Mesendoderm (in vitro differentiated cells): Measurements from ENCODE around the gene RGL4.
"Not testable (repeated sequence)": the region's sequence is repeated elsewhere in the genome, so short reads cannot be mapped to it uniquely, and the experiment has no call there.

ENCODE experiments used
- DNase-seq: peaks from one replicate; pipeline ENCODE4 v3.0.0; 2013
- H2AK5ac ChIP-seq: 2 replicates; pipeline ENCODE4 v1.6.1; 2013; ENCODE audit warnings: low read length, inconsistent platforms
- H2BK120ac ChIP-seq: 2 replicates; pipeline ENCODE4 v1.6.1; 2013; ENCODE audit warnings: low read depth, mild to moderate bottlenecking, low read length, moderate library complexity, mixed read lengths
- H2BK15ac ChIP-seq: replicated peaks from 2 replicates; pipeline ENCODE4 v1.6.1; 2013; ENCODE audit warnings: low read depth, mild to moderate bottlenecking, moderate library complexity
- H2BK5ac ChIP-seq: 2 replicates; pipeline ENCODE4 v1.6.1; 2013; ENCODE audit warnings: low read length, inconsistent platforms
- H3K18ac ChIP-seq: 2 replicates; pipeline ENCODE4 v1.6.1; 2013; ENCODE audit warnings: mild to moderate bottlenecking, low read length, mixed read lengths
- H3K23ac ChIP-seq: one replicate; pipeline ENCODE4 v1.6.1; 2013; ENCODE audit warnings: low read length
- H3K27ac ChIP-seq: 2 replicates; pipeline ENCODE4 v1.5.1; 2013; ENCODE audit warnings: low read depth, mild to moderate bottlenecking, inconsistent platforms, low read length, moderate library complexity
- H3K27me3 ChIP-seq: 2 replicates; pipeline ENCODE4 v1.6.1; 2013; ENCODE audit warnings: low read length, control low read depth, mild to moderate bottlenecking, inconsistent platforms; ENCODE audit not compliant: insufficient read depth, poor library complexity
- H3K36me3 ChIP-seq: 2 replicates; pipeline ENCODE4 v1.6.1; 2013; ENCODE audit warnings: low read length, inconsistent platforms; ENCODE audit not compliant: control insufficient read depth, insufficient read depth
- H3K4ac ChIP-seq: one replicate; pipeline ENCODE4 v1.6.1; 2013; ENCODE audit warnings: low read depth, mild to moderate bottlenecking, low read length, moderate library complexity
- H3K4me1 ChIP-seq: 2 replicates; pipeline ENCODE4 v1.6.1; 2013; ENCODE audit warnings: low read depth, low read length, inconsistent platforms; ENCODE audit not compliant: control insufficient read depth
- H3K4me2 ChIP-seq: 2 replicates; pipeline ENCODE4 v1.6.1; 2013; ENCODE audit warnings: low read length
- H3K4me3 ChIP-seq: 2 replicates; pipeline ENCODE4 v1.5.1; 2013; ENCODE audit warnings: mild to moderate bottlenecking, low read length
- H3K56ac ChIP-seq: one replicate; pipeline ENCODE4 v1.6.1; 2013; ENCODE audit warnings: low read length
- H3K79me1 ChIP-seq: 2 replicates; pipeline ENCODE4 v1.6.1; 2013; ENCODE audit warnings: low read length, inconsistent platforms
- H3K79me2 ChIP-seq: 2 replicates; pipeline ENCODE4 v1.6.1; 2013; ENCODE audit warnings: mild to moderate bottlenecking, low read length; ENCODE audit not compliant: control insufficient read depth, insufficient read depth
- H3K9ac ChIP-seq: 2 replicates; pipeline ENCODE4 v1.6.1; 2013; ENCODE audit warnings: low read length, inconsistent platforms
- H4K5ac ChIP-seq: one replicate; pipeline ENCODE4 v1.6.1; 2013; ENCODE audit warnings: low read length
- H4K8ac ChIP-seq: one replicate; pipeline ENCODE4 v1.6.1; 2013; ENCODE audit warnings: low read depth, mild to moderate bottlenecking, control low read depth, low read length, moderate library complexity
- WGBS: extraction: QIAGEN DNeasy Blood & Tissue Kit; methylation state at CpG from one replicate; pipeline ENCODE4 v1.1.7; 2013; ENCODE audit warnings: low lambda C conversion rate, missing lambda C conversion rate; ENCODE audit not compliant: insufficient coverage; ENCODE audit errors: extremely low coverage; 5-methylcytosine and 5-hydroxymethylcytosine counted together

Gene RGL4

GRCh38 chr22:23652711-23653110, 38.1 kb upstream of the RGL4 start:
- no CpG with 5 or more reads among the region's 8 CpGs for WGBS
- DNase-seq: no peak
- Histone ChIP-seq H2BK5ac (no peak overlapping the region), H3K27ac (no peak overlapping the region), H3K23ac (no peak overlapping the region), H3K4me3 (no peak overlapping the region), H4K8ac (no peak overlapping the region), H3K4ac (no peak overlapping the region), H3K36me3 (no peaks in the 10 kb centered on the region), H2AK5ac (no peak overlapping the region), H3K27me3 (no peaks in the 10 kb centered on the region), H4K5ac (no peak overlapping the region), H3K79me2 (no peaks in the 10 kb centered on the region), H2BK15ac (no peak overlapping the region), H3K79me1 (no peaks in the 10 kb centered on the region), H3K9ac (no peak overlapping the region), H2BK120ac (no peak overlapping the region), H3K4me2 (no peak overlapping the region), H3K18ac (no peak overlapping the region), H3K56ac (no peak overlapping the region), H3K4me1 (no peaks in the 10 kb centered on the region)

- Histone ChIP-seq H2AK5ac (no peak overlapping the region), H4K5ac (no peak overlapping the region), H3K27ac (no peak overlapping the region), H2BK120ac (no peak overlapping the region), H3K79me2 (no peaks in the 10 kb centered on the region), H3K23ac (no peak overlapping the region), H3K79me1 (no peaks in the 10 kb centered on the region), H3K4ac (no peak overlapping the region), H4K8ac (no peak overlapping the region), H3K4me1 (no peaks in the 10 kb centered on the region), H3K4me2 (no peak overlapping the region), H3K36me3 (no peaks in the 10 kb centered on the region), H2BK15ac (no peak overlapping the region), H3K56ac (no peak overlapping the region), H3K9ac (no peak overlapping the region), H3K27me3 (no peaks in the 10 kb centered on the region), H2BK5ac (no peak overlapping the region), H3K18ac (no peak overlapping the region), H3K4me3 (no peak overlapping the region)
- no peak for DNase-seq
- no CpG with 5 or more reads among the region's 6 CpGs for WGBS
These were observed 34.8 kb upstream of the RGL4 start for GRCh38 chr22:23655891-23656475.

- Histone ChIP-seq H2BK5ac (no peak overlapping the region), H3K27me3 (no peaks in the 10 kb centered on the region), H3K4ac (no peak overlapping the region), H3K18ac (no peak overlapping the region), H2BK120ac (no peak overlapping the region), H2BK15ac (no peak overlapping the region), H3K4me1 (no peaks in the 10 kb centered on the region), H3K79me1 (no peaks in the 10 kb centered on the region), H3K27ac (no peak overlapping the region), H3K56ac (no peak overlapping the region), H3K23ac (no peak overlapping the region), H4K5ac (no peak overlapping the region), H3K36me3 (no peaks in the 10 kb centered on the region), H3K4me2 (no peak overlapping the region), H4K8ac (no peak overlapping the region), H2AK5ac (no peak overlapping the region), H3K4me3 (no peak overlapping the region), H3K79me2 (no peaks in the 10 kb centered on the region), H3K9ac (no peak overlapping the region)
- WGBS: no CpG with 5 or more reads among the region's 5 CpGs
- DNase-seq: no peak
These were observed 33.1 kb upstream of the RGL4 start for GRCh38 chr22:23657727-23658126.

GRCh38 chr22:23660381-23660780, 30.4 kb upstream of the RGL4 start:
- not testable (repeated sequence) for H4K5ac ChIP-seq, H3K79me1 ChIP-seq, H3K18ac ChIP-seq, H3K27me3 ChIP-seq, H3K79me2 ChIP-seq, H3K27ac ChIP-seq, H3K4ac ChIP-seq, H2BK15ac ChIP-seq, DNase-seq, H3K4me1 ChIP-seq, H2BK120ac ChIP-seq, H4K8ac ChIP-seq, H3K9ac ChIP-seq, H3K36me3 ChIP-seq, H3K4me3 ChIP-seq, H3K4me2 ChIP-seq, H2AK5ac ChIP-seq, H2BK5ac ChIP-seq, H3K23ac ChIP-seq, H3K56ac ChIP-seq
- no CpG with 5 or more reads among the region's 4 CpGs for WGBS

GRCh38 chr22:23670378-23671295, 20.2 kb upstream of the RGL4 start:
- WGBS: no CpG with 5 or more reads among the region's 16 CpGs

More at GRCh38 chr22:23670378-23671295, 20.2 kb upstream of the RGL4 start:
- no peak for DNase-seq
- H3K4me1 ChIP-seq: no peaks in the 10 kb centered on the region
- no peak overlapping the region for H3K27ac ChIP-seq
- H2BK120ac ChIP-seq: no peak overlapping the region
- H4K5ac ChIP-seq: no peak overlapping the region
- H3K27me3 ChIP-seq: no peaks in the 10 kb centered on the region
- no peak overlapping the region for H3K18ac ChIP-seq
- H3K23ac ChIP-seq: no peak overlapping the region
- no peak overlapping the region for H3K4ac ChIP-seq
- H3K4me3 ChIP-seq: no peak overlapping the region
- no peaks in the 10 kb centered on the region for H3K79me1 ChIP-seq
- H2BK5ac ChIP-seq: no peak overlapping the region
- H2BK15ac ChIP-seq: no peak overlapping the region
- H2AK5ac ChIP-seq: no peak overlapping the region
- no peak overlapping the region for H3K4me2 ChIP-seq
- no peak overlapping the region for H4K8ac ChIP-seq
- H3K36me3 ChIP-seq: no peaks in the 10 kb centered on the region
- no peak overlapping the region for H3K9ac ChIP-seq
- no peaks in the 10 kb centered on the region for H3K79me2 ChIP-seq
- no peak overlapping the region for H3K56ac ChIP-seq
